ENCODE results near the gene OTUD3. TPM values are rescaled to one million over a fixed set of nuclear protein-coding genes. Genes with fewer than 3 reads are reported as not detected.
A peak's percentile ranks its signal among the peaks of the same experiment; 100 is the strongest.

OTUD3 gene
- total and polyA plus RNA-seq, 9 of the 15 experiments (the other 6 are each of a cell fraction or from before 2014, with no cell fraction given): 2.0 to 16.6 (median 11.0) TPM

GRCh38 chr1:19869929-19870328 lies 12.3 kb upstream of the OTUD3 start (continued):
- TF ChIP-seq HLTF (IDR thresholded peaks at IDR 0.05) (peak; percentile 79; the same call in 1 of the 2 replicates), HDAC8 (tag; IDR thresholded peaks at IDR 0.05) (no peak), CHD4 (IDR thresholded peaks at IDR 0.05; ENCODE audit: insufficient read depth, insufficient replicate concordance, low read depth, low read length, poor library complexity, severe bottlenecking) (no peak), ZSCAN29 (IDR thresholded peaks at IDR 0.05) (no peak), SP1 (CRISPR knock-in tag; IDR thresholded peaks at IDR 0.05) (no peak), ZC3H11A (IDR thresholded peaks at IDR 0.05; ENCODE audit: low read depth, low read length) (no peak), KAT8 (IDR thresholded peaks at IDR 0.05; ENCODE audit: low read depth) (no peak), C11orf30 (IDR thresholded peaks at IDR 0.05; ENCODE audit: low read depth) (no peak), HDAC1 (IDR thresholded peaks at IDR 0.05) (peak; percentile 23 to 97; a peak in 2 of 4 replicates), ZNF146 (CRISPR knock-in tag; IDR thresholded peaks at IDR 0.05; ENCODE audit: unreplicated experiment) (no peak), ZNF561 (CRISPR knock-in tag; conservative IDR thresholded peaks at IDR 0.05) (no peak), ZKSCAN8 (CRISPR knock-in tag; IDR thresholded peaks at IDR 0.05) (peak; percentile 93), CHD2 (IDR thresholded peaks at IDR 0.05; ENCODE audit: low read depth, low read length) (no peak), TEAD1 (CRISPR knock-in tag; IDR thresholded peaks at IDR 0.05) (peak; percentile 79 to 95; a peak in 3 of 4 replicates), ZBTB33 (CRISPR knock-in tag; IDR thresholded peaks at IDR 0.05) (no peak), BCOR (IDR thresholded peaks at IDR 0.05) (peak; percentile 91), ZNF184 (CRISPR knock-in tag; IDR thresholded peaks at IDR 0.05) (no peak), CAMTA2 (CRISPR knock-in tag; conservative IDR thresholded peaks at IDR 0.05) (no peak), TRIM28 (IDR thresholded peaks at IDR 0.05) (no peak), BCL6 (CRISPR knock-in tag; IDR thresholded peaks at IDR 0.05) (peak; percentile 90; the same call in 1 of the 2 replicates), PCBP1 (IDR thresholded peaks at IDR 0.05; ENCODE audit: low read depth, low read length, poor library complexity, severe bottlenecking) (no peak), JUN (IDR thresholded peaks at IDR 0.05; ENCODE audit: borderline replicate concordance, low read depth, low read length) (peak; percentile 65), JUN (CRISPR knock-in tag; IDR thresholded peaks at IDR 0.05; ENCODE audit: borderline replicate concordance) (no peak), GATAD2A (IDR thresholded peaks at IDR 0.05) (no peak), NR1H2 (CRISPR knock-in tag; IDR thresholded peaks at IDR 0.05) (no peak), ZNF639 (CRISPR knock-in tag; conservative IDR thresholded peaks at IDR 0.05 in 1 of 2, IDR thresholded peaks at IDR 0.05 in 1 of 2) (peak in 1 of 2 experiments; percentile 96; a peak in 2 of 4 replicates), CBFA2T2 (conservative IDR thresholded peaks at IDR 0.05) (peak; percentile 100)
